H1 (cell line): ENCODE data around the gene ZNF397.

Experiments used
- POLR2A ChIP-seq, 2 experiments: IDR thresholded peaks; 1 replicate in 1 of 2; 2 replicates in 1 of 2; pipeline ENCODE4 v1.6.1; 2011; ENCODE audit warnings: low read depth in 2 of 2, low read length in 2 of 2, mild to moderate bottlenecking in 2 of 2; ENCODE audit errors: control extremely low read depth in 1 of 2
- TF ChIP-seq, protein P1 (sequence below), 3 experiments: IDR thresholded peaks; 1 replicate in 2 of 3; 2 replicates in 1 of 3; pipeline versions ENCODE4 v1.5.1 to v1.6.1; 2011; ENCODE audit warnings: low read length in 3 of 3, mild to moderate bottlenecking in 3 of 3, inconsistent platforms in 2 of 3, low read depth in 1 of 3, moderate library complexity in 1 of 3; ENCODE audit not compliant: insufficient read depth in 1 of 3; ENCODE audit errors: control extremely low read depth in 1 of 3
- TF ChIP-seq, protein P2 (sequence below): IDR thresholded peaks from 2 replicates; pipeline ENCODE4 v1.6.1; 2011; ENCODE audit warnings: low read length, improper control_type of control experiment

DNA sequence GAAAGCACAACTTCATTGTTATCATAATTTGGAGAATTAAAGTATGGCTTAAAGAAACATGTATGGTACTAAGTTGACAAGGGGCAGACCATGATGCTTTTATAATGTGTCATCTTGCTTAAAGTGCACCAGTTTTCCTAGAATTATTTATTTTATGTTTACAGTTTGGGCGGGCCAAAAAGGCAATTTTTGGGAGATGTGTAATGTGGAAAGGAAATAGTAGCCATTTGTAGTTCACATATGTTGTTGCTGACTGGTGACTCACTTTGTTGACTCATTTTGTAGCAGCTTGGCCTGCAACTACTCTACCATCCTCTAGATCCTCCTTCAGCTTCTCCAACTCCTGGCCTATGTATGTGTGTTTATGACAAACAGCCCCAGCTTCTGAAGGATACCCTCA is 41.5 kb downstream of the ZNF397 start:
- no peak for TF ChIP-seq POLR2A (IDR thresholded peaks at IDR 0.05; ENCODE audit: control extremely low read depth in 1 of 2, low read depth in 2 of 2, low read length in 2 of 2)
- TF ChIP-seq, protein P1, sequence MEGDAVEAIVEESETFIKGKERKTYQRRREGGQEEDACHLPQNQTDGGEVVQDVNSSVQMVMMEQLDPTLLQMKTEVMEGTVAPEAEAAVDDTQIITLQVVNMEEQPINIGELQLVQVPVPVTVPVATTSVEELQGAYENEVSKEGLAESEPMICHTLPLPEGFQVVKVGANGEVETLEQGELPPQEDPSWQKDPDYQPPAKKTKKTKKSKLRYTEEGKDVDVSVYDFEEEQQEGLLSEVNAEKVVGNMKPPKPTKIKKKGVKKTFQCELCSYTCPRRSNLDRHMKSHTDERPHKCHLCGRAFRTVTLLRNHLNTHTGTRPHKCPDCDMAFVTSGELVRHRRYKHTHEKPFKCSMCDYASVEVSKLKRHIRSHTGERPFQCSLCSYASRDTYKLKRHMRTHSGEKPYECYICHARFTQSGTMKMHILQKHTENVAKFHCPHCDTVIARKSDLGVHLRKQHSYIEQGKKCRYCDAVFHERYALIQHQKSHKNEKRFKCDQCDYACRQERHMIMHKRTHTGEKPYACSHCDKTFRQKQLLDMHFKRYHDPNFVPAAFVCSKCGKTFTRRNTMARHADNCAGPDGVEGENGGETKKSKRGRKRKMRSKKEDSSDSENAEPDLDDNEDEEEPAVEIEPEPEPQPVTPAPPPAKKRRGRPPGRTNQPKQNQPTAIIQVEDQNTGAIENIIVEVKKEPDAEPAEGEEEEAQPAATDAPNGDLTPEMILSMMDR (IDR thresholded peaks at IDR 0.05; ENCODE audit: control extremely low read depth in 1 of 3, insufficient read depth in 1 of 3, low read depth in 1 of 3, low read length in 3 of 3) = no peak
- TF ChIP-seq, protein P2, sequence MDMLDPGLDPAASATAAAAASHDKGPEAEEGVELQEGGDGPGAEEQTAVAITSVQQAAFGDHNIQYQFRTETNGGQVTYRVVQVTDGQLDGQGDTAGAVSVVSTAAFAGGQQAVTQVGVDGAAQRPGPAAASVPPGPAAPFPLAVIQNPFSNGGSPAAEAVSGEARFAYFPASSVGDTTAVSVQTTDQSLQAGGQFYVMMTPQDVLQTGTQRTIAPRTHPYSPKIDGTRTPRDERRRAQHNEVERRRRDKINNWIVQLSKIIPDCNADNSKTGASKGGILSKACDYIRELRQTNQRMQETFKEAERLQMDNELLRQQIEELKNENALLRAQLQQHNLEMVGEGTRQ = no peak
